GM12878 (cell line): Measurements from ENCODE around the gene ITGAV. TPM values are rescaled to one million over a fixed set of nuclear protein-coding genes. Genes with fewer than 3 reads are reported as not detected.

Source experiments
- ATAC-seq: fragments of 200-7000 bp; cut with Tn5 transposase; 3 replicates; pipeline ENCODE4 v1.9.1; 2020; ENCODE audit warnings: mild to moderate bottlenecking, moderate library complexity
- BruUV-seq: library from RNA; stranded (reverse); fragments of 400-500 nt; replicated peaks from 2 replicates; lab custom pipeline; 2021; lab: Mats Ljungman, UMichigan
- CTCF ChIA-PET: fragments of 300-600 bp; sonication (Branson Sonifier 250); formaldehyde crosslinking; extraction: SDS; loops from one replicate; lab custom pipeline; 2021; ENCODE audit warnings: inconsistent platforms; lab: Yijun Ruan, JAX
- POLR2A ChIA-PET: fragments of 350-600 bp; formaldehyde crosslinking; extraction: SDS; loops from one replicate; lab custom pipeline; 2021; ENCODE audit warnings: inconsistent platforms; lab: Charles Lee
- RAD21 ChIA-PET: fragments of 300-600 bp; sonication (Branson Sonifier 250); formaldehyde crosslinking; loops from one replicate; lab custom pipeline; 2023; ENCODE audit warnings: antibody characterized with exemption; ENCODE audit not compliant: unreplicated experiment; lab: Charles Lee
- SMC1A ChIA-PET: fragments of 300-600 bp; sonication (Branson Sonifier 250); formaldehyde crosslinking; loops from one replicate; lab custom pipeline; 2023; ENCODE audit not compliant: unreplicated experiment, uncharacterized antibody; lab: Charles Lee
- DNase-seq: peaks from one replicate; pipeline ENCODE4 v3.0.0-alpha.2; 2011; ENCODE audit warnings: low read depth, low spot score
- FAIRE-seq: peaks from 3 replicates; lab custom pipeline; 2011; peaks lifted over from hg19 to GRCh38; lab: Jason Lieb, UNC
- H2AFZ ChIP-seq: 2 replicates; pipeline ENCODE4 v1.6.0; 2011; ENCODE audit warnings: low read depth, low read length, control low read depth; ENCODE audit not compliant: control insufficient read depth
- H3K27ac ChIP-seq: 2 replicates; pipeline ENCODE4 v1.5.1; 2011; ENCODE audit warnings: control low read depth; ENCODE audit not compliant: control insufficient read depth, insufficient read depth
- H3K27me3 ChIP-seq, 2 experiments: replicated peaks in 1 of 2; 2 replicates each; pipeline versions ENCODE4 v1.6.0 to v1.6.1; 2011; ENCODE audit warnings: low read length in 1 of 2; ENCODE audit not compliant: control insufficient read depth in 2 of 2, insufficient read depth in 2 of 2
- H3K36me3 ChIP-seq, 2 experiments: 2 replicates each; pipeline ENCODE4 v1.5.1; 2011; ENCODE audit warnings: low read length in 1 of 2; ENCODE audit not compliant: control insufficient read depth in 2 of 2, insufficient read depth in 2 of 2
- H3K4me1 ChIP-seq: 2 replicates; pipeline ENCODE4 v1.6.1; 2011; ENCODE audit warnings: mild to moderate bottlenecking, low read length, moderate library complexity, mixed read lengths; ENCODE audit not compliant: control insufficient read depth, insufficient read depth
- H3K4me2 ChIP-seq: 2 replicates; pipeline ENCODE4 v1.6.0; 2011; ENCODE audit warnings: control low read depth; ENCODE audit not compliant: control insufficient read depth, insufficient read depth
- H3K4me3 ChIP-seq: fragments of 200-600 bp; sonication (generic); 2 replicates; pipeline ENCODE4 v1.5.1; 2016
- H3K79me2 ChIP-seq: 2 replicates; pipeline ENCODE4 v1.6.0; 2011; ENCODE audit warnings: low read length; ENCODE audit not compliant: control insufficient read depth, insufficient read depth
- H3K9ac ChIP-seq: 2 replicates; pipeline ENCODE4 v1.8.0; 2011; ENCODE audit warnings: low read length, control low read depth, mixed read lengths; ENCODE audit not compliant: control insufficient read depth, insufficient read depth
- H3K9me3 ChIP-seq: replicated peaks from 3 replicates; pipeline ENCODE4 v1.5.1; 2011; ENCODE audit warnings: mild to moderate bottlenecking, low read length; ENCODE audit not compliant: control insufficient read depth, insufficient read depth
- H4K20me1 ChIP-seq: 2 replicates; pipeline ENCODE4 v1.6.0; 2011; ENCODE audit not compliant: control insufficient read depth, insufficient read depth
- HCFC1 ChIP-seq: fragments of 150-350 bp; IDR thresholded peaks from 2 replicates; pipeline ENCODE4 v1.6.1; 2014; ENCODE audit warnings: low read length
- MYC ChIP-seq: IDR thresholded peaks from 2 replicates; pipeline ENCODE4 v1.6.1; 2011; ENCODE audit warnings: mild to moderate bottlenecking, low read length, moderate library complexity, inconsistent platforms; ENCODE audit not compliant: insufficient read depth, insufficient replicate concordance, insufficient read length, severe bottlenecking
- RUNX3 ChIP-seq: IDR thresholded peaks from 2 replicates; pipeline ENCODE4 v1.6.1; 2012; ENCODE audit warnings: low read length, inconsistent platforms
- SRF ChIP-seq, 2 experiments: IDR thresholded peaks; 2 replicates each; pipeline ENCODE4 v1.6.1; 2011; ENCODE audit warnings: low read depth in 2 of 2, low read length in 2 of 2, mild to moderate bottlenecking in 1 of 2, moderate library complexity in 1 of 2
- ZBED1 ChIP-seq: IDR thresholded peaks from 2 replicates; pipeline ENCODE4 v1.6.1; 2016; ENCODE audit warnings: borderline replicate concordance
- WGBS: methylation state at CpG from one replicate; pipeline ENCODE4 v1.1.6; 2016; ENCODE audit warnings: low lambda C conversion rate; ENCODE audit not compliant: insufficient replicate concordance, insufficient coverage; ENCODE audit errors: missing lambda C conversion rate; 5-methylcytosine and 5-hydroxymethylcytosine counted together
- in situ Hi-C: fragments of 300-500 bp; cut with MboI; formaldehyde crosslinking; loops from 9 replicates; pipeline ENCODE4 v1.14.3; 2018; ENCODE audit warnings: mixed read lengths
- intact Hi-C: fragments of 100-400 bp; cut with micrococcal nuclease; formaldehyde crosslinking; loops from one replicate; pipeline ENCODE4 v1.14.2; 2022; ENCODE audit not compliant: unreplicated experiment
- polyA plus RNA-seq, 11 experiments: library from polyadenylated mRNA; depleted of rRNA in 4 of 11; unstranded in 6 of 11; stranded (reverse) in 5 of 11; fragments of >200 nt; fragmentation: Nextera tagmentation in 4 of 11; fragmentation: Illumina TruSeq in 1 of 11; extraction: Ambion mirVana in 4 of 11; extraction: Trizol in 1 of 11; gene quantifications; 1 replicate in 1 of 11; 2 replicates in 10 of 11; pipeline versions ENCODE4 v1.2.1 to v1.2.3, GENCODE V29; 2011 to 2016; ENCODE audit warnings: inconsistent platforms in 2 of 11, missing spikeins in 2 of 11, low read depth in 1 of 11
- total RNA-seq, 4 experiments: library from RNA; depleted of rRNA in 3 of 4; stranded (reverse); fragments of >200 nt in 3 of 4; fragmentation: Illumina TruSeq in 1 of 4; extraction: Trizol in 1 of 4; gene quantifications; 2 replicates each; pipeline versions ENCODE4 v1.2.1 to v1.2.3, GENCODE V29; 2013 to 2021
- TF ChIP-seq, protein P1 (sequence below), 3 experiments: IDR thresholded peaks in 2 of 3; conservative IDR thresholded peaks in 1 of 3; 2 replicates each; pipeline ENCODE4 v1.5.1; 2011; ENCODE audit warnings: low read depth in 3 of 3, low read length in 3 of 3, mild to moderate bottlenecking in 3 of 3, control low read depth in 2 of 3, moderate library complexity in 2 of 3, inconsistent platforms in 1 of 3, mixed read lengths in 1 of 3; ENCODE audit not compliant: control insufficient read depth in 2 of 3, insufficient read depth in 1 of 3; ENCODE audit errors: extremely low read depth in 1 of 3
- TF ChIP-seq, protein P2 (sequence below): fragments of 150-350 bp; IDR thresholded peaks from 2 replicates; pipeline ENCODE4 v1.6.1; 2016; ENCODE audit warnings: low read depth, low read length
- TF ChIP-seq, protein P3 (sequence below): IDR thresholded peaks from 2 replicates; pipeline ENCODE4 v1.6.1; 2012; ENCODE audit warnings: improper control_type of control experiment, low read depth, low read length; ENCODE audit not compliant: insufficient replicate concordance

Gene ITGAV
- total and polyA plus RNA-seq, 10 of the 15 experiments (the other 5 are each of a cell fraction or from before 2014, with no cell fraction given), result 2.1 to 10.8 (median 6.1) TPM

DNA sequence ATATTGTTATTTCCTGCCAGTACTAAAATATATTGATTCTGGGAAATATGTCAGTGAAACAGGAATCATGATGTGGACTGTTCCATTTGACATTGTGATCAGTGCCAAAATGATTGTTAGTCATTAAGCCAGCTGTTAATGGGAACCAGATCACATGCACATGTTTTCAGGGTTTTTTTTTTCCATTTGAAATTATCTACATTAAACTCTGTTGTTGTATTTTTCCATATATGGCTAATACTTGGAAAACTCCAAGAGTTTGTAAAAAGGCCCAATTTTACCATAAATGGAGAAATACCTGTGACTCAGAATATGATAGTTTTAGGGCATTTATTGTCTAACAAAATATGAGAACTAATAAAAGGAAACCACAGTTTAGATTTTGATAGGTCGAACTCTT, 13.4 kb downstream of the ITGAV start:
- in situ Hi-C loops, result no loop called here
- BruUV-seq, result no TSS peak
- H2AFZ ChIP-seq, result no peak overlapping the region
- no peak overlapping the region for H3K4me3 ChIP-seq
- 100% methylated on average over 1 of the region's 1 CpG for WGBS
- H3K9me3 ChIP-seq, result no peaks in the 10 kb centered on the region
- no peaks in the 10 kb centered on the region for H3K4me1 ChIP-seq
- no peaks in the 10 kb centered on the region for H3K79me2 ChIP-seq
- H3K27ac ChIP-seq, result no peak overlapping the region
- CTCF ChIA-PET, result no interaction called here
- FAIRE-seq (no peak), ATAC-seq (no peak), DNase-seq (no peak)
- no peak overlapping the region for H3K9ac ChIP-seq
- RAD21 ChIA-PET, result no interaction called here
- no peak overlapping the region for H3K4me2 ChIP-seq
- no peaks in the 10 kb centered on the region for H4K20me1 ChIP-seq
- POLR2A ChIA-PET, result no interaction called here
- no peaks in the 10 kb centered on the region; a peak in 2 of 4 replicates for H3K36me3 ChIP-seq
- TF ChIP-seq SRF (IDR thresholded peaks at IDR 0.05; ENCODE audit: low read depth in 2 of 2, low read length in 2 of 2), result no peak
- TF ChIP-seq, protein P1, sequence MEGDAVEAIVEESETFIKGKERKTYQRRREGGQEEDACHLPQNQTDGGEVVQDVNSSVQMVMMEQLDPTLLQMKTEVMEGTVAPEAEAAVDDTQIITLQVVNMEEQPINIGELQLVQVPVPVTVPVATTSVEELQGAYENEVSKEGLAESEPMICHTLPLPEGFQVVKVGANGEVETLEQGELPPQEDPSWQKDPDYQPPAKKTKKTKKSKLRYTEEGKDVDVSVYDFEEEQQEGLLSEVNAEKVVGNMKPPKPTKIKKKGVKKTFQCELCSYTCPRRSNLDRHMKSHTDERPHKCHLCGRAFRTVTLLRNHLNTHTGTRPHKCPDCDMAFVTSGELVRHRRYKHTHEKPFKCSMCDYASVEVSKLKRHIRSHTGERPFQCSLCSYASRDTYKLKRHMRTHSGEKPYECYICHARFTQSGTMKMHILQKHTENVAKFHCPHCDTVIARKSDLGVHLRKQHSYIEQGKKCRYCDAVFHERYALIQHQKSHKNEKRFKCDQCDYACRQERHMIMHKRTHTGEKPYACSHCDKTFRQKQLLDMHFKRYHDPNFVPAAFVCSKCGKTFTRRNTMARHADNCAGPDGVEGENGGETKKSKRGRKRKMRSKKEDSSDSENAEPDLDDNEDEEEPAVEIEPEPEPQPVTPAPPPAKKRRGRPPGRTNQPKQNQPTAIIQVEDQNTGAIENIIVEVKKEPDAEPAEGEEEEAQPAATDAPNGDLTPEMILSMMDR (IDR thresholded peaks at IDR 0.05 in 2 of 3, conservative IDR thresholded peaks at IDR 0.05 in 1 of 3; ENCODE audit: control insufficient read depth in 2 of 3, extremely low read depth in 1 of 3, insufficient read depth in 1 of 3, low read depth in 3 of 3, low read length in 3 of 3), result no peak
- no peak for TF ChIP-seq RUNX3
- TF ChIP-seq, protein P2, sequence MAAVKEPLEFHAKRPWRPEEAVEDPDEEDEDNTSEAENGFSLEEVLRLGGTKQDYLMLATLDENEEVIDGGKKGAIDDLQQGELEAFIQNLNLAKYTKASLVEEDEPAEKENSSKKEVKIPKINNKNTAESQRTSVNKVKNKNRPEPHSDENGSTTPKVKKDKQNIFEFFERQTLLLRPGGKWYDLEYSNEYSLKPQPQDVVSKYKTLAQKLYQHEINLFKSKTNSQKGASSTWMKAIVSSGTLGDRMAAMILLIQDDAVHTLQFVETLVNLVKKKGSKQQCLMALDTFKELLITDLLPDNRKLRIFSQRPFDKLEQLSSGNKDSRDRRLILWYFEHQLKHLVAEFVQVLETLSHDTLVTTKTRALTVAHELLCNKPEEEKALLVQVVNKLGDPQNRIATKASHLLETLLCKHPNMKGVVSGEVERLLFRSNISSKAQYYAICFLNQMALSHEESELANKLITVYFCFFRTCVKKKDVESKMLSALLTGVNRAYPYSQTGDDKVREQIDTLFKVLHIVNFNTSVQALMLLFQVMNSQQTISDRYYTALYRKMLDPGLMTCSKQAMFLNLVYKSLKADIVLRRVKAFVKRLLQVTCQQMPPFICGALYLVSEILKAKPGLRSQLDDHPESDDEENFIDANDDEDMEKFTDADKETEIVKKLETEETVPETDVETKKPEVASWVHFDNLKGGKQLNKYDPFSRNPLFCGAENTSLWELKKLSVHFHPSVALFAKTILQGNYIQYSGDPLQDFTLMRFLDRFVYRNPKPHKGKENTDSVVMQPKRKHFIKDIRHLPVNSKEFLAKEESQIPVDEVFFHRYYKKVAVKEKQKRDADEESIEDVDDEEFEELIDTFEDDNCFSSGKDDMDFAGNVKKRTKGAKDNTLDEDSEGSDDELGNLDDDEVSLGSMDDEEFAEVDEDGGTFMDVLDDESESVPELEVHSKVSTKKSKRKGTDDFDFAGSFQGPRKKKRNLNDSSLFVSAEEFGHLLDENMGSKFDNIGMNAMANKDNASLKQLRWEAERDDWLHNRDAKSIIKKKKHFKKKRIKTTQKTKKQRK, result no peak
- TF ChIP-seq MYC, result no peak
- no peak for TF ChIP-seq ZBED1
- TF ChIP-seq, protein P3, sequence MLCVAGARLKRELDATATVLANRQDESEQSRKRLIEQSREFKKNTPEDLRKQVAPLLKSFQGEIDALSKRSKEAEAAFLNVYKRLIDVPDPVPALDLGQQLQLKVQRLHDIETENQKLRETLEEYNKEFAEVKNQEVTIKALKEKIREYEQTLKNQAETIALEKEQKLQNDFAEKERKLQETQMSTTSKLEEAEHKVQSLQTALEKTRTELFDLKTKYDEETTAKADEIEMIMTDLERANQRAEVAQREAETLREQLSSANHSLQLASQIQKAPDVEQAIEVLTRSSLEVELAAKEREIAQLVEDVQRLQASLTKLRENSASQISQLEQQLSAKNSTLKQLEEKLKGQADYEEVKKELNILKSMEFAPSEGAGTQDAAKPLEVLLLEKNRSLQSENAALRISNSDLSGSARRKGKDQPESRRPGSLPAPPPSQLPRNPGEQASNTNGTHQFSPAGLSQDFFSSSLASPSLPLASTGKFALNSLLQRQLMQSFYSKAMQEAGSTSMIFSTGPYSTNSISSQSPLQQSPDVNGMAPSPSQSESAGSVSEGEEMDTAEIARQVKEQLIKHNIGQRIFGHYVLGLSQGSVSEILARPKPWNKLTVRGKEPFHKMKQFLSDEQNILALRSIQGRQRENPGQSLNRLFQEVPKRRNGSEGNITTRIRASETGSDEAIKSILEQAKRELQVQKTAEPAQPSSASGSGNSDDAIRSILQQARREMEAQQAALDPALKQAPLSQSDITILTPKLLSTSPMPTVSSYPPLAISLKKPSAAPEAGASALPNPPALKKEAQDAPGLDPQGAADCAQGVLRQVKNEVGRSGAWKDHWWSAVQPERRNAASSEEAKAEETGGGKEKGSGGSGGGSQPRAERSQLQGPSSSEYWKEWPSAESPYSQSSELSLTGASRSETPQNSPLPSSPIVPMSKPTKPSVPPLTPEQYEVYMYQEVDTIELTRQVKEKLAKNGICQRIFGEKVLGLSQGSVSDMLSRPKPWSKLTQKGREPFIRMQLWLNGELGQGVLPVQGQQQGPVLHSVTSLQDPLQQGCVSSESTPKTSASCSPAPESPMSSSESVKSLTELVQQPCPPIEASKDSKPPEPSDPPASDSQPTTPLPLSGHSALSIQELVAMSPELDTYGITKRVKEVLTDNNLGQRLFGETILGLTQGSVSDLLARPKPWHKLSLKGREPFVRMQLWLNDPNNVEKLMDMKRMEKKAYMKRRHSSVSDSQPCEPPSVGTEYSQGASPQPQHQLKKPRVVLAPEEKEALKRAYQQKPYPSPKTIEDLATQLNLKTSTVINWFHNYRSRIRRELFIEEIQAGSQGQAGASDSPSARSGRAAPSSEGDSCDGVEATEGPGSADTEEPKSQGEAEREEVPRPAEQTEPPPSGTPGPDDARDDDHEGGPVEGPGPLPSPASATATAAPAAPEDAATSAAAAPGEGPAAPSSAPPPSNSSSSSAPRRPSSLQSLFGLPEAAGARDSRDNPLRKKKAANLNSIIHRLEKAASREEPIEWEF, result no peak
- no peak for TF ChIP-seq HCFC1
- SMC1A ChIA-PET, result no interaction called here
- H3K27me3 ChIP-seq, result no peaks in the 10 kb centered on the region
- intact Hi-C loops, result no loop called here
